Measurements from ENCODE around the gene FMO5. TPM values are rescaled to one million over a fixed set of nuclear protein-coding genes. Genes with fewer than 3 reads are reported as not detected.

The FMO5 gene
- total RNA-seq = under 1 TPM; 0.15 to 0.38 TPM

- ChIA-PET POLR2A (no interaction called here), CTCF (interaction anchor here (0.8 to 1.6 kb wide), 4 partner anchors 16 to 53 kb away, joined by 3 to 7 read pairs (median 4); partner anchors contain the start of gene PRKAB2)
Observed at GRCh38 chr1:147225193-147225730, at the start of gene FMO5. Gene FMO5, minus strand, starts transcription at chr1:147225339. Its CDS starts 310 bp downstream, at chr1:147225029.

GRCh38 chr1:147273409-147274336, 48.5 kb upstream of the FMO5 start:
- CTCF ChIA-PET = interaction anchor here (0.5 to 1.5 kb wide), 4 partner anchors 111 to 401 kb away, joined by 3 to 6 read pairs (median 4); no protein-coding TSS in a partner anchor
- POLR2A ChIA-PET = no interaction called here

- ChIA-PET CTCF (interaction anchor here (0.6 kb wide), 1 partner anchor 27 kb away, joined by 3 read pairs; no protein-coding TSS in a partner anchor), POLR2A (interaction anchor here (0.6 to 0.7 kb wide), 2 partner anchors 20 to 111 kb away, joined by 3 to 6 read pairs; no protein-coding TSS in a partner anchor)
Observed at GRCh38 chr1:147272042-147272441, 46.9 kb upstream of the FMO5 start.

GRCh38 chr1:147270721-147271120, 45.6 kb upstream of the FMO5 start:
- ChIA-PET CTCF (no interaction called here), POLR2A (no interaction called here)

- ChIA-PET POLR2A (no interaction called here), CTCF (no interaction called here)
Observed at GRCh38 chr1:147267711-147268110, 42.6 kb upstream of the FMO5 start.

GRCh38 chr1:147266381-147266780, 41.2 kb upstream of the FMO5 start:
- ChIA-PET POLR2A (no interaction called here), CTCF (no interaction called here)

GRCh38 chr1:147264158-147264768, 39.1 kb upstream of the FMO5 start:
- ChIA-PET POLR2A (no interaction called here), CTCF (no interaction called here)

GRCh38 chr1:147260956-147261355, 35.8 kb upstream of the FMO5 start:
- CTCF ChIA-PET = no interaction called here
- POLR2A ChIA-PET = no interaction called here

- ChIA-PET POLR2A (no interaction called here), CTCF (interaction anchor here (2.6 kb wide), 1 partner anchor 9 kb away, joined by 11 read pairs; the partner anchor contains the start of gene CHD1L)
Observed at GRCh38 chr1:147252540-147252939, 27.4 kb upstream of the FMO5 start.

GRCh38 chr1:147247656-147248238, 22.6 kb upstream of the FMO5 start:
- CTCF ChIA-PET = no interaction called here
- POLR2A ChIA-PET = no interaction called here

GRCh38 chr1:147246910-147247655, 21.9 kb upstream of the FMO5 start:
- POLR2A ChIA-PET = no interaction called here
- CTCF ChIA-PET = no interaction called here

- ChIA-PET POLR2A (no interaction called here), CTCF (no interaction called here)
Observed at GRCh38 chr1:147246044-147246690, 21.0 kb upstream of the FMO5 start.

- POLR2A ChIA-PET = no interaction called here
- CTCF ChIA-PET = interaction anchor here (1.7 kb wide), 1 partner anchor 10 kb away, joined by 4 read pairs; no protein-coding TSS in a partner anchor
Observed at GRCh38 chr1:147245586-147246021, 20.5 kb upstream of the FMO5 start.

GRCh38 chr1:147245129-147245528, 20.0 kb upstream of the FMO5 start:
- ChIA-PET POLR2A (no interaction called here), CTCF (interaction anchor here (0.5 to 1.7 kb wide), 2 partner anchors 9 to 27 kb away, joined by 3 to 4 read pairs; no protein-coding TSS in a partner anchor)

- POLR2A ChIA-PET = interaction anchor here (1.9 to 2.4 kb wide), 2 partner anchors 70 to 159 kb away, joined by 14 to 17 read pairs; no protein-coding TSS in a partner anchor
- CTCF ChIA-PET = interaction anchor here (0.7 to 3.4 kb wide), 10 partner anchors 8 to 163 kb away, joined by 3 to 26 read pairs (median 6); partner anchors contain the start of gene PRKAB2
Observed at GRCh38 chr1:147243841-147244240, 18.7 kb upstream of the FMO5 start.

GRCh38 chr1:147243228-147243685, 18.1 kb upstream of the FMO5 start:
- CTCF ChIA-PET = interaction anchor here (0.7 to 3.4 kb wide), 12 partner anchors 10 to 202 kb away, joined by 3 to 26 read pairs (median 4); partner anchors contain the start of gene PRKAB2
- POLR2A ChIA-PET = interaction anchor here (1.9 to 2.4 kb wide), 2 partner anchors 70 to 159 kb away, joined by 14 to 17 read pairs; no protein-coding TSS in a partner anchor

GRCh38 chr1:147242449-147243227, 17.5 kb upstream of the FMO5 start, which contains the start of gene CHD1L:
Gene CHD1L, plus strand, starts transcription at chr1:147242684. Its CDS starts 20 bp downstream, at chr1:147242704.
- POLR2A ChIA-PET = interaction anchor here (1.3 to 2.4 kb wide), 3 partner anchors 69 to 158 kb away, joined by 3 to 17 read pairs (median 14); no protein-coding TSS in a partner anchor
- CTCF ChIA-PET = interaction anchor here (0.6 to 3.4 kb wide), 16 partner anchors 10 to 201 kb away, joined by 3 to 26 read pairs (median 4); partner anchors contain the start of genes FMO5 and PRKAB2

All from activated CD8-positive, alpha-beta memory T cell treated with anti-CD3 and anti-CD28 coated beads for 36 hours (primary cell).